HG02763 (cell line): ENCODE measurements around the gene MGMT.

ENCODE experiments used
- ATAC-seq: cut with Tn5 transposase; IDR thresholded peaks from one replicate; pipeline ENCODE4 v1.9.1; 2021; ENCODE audit warnings: mild to moderate bottlenecking, moderate library complexity; ENCODE audit not compliant: unreplicated experiment

The MGMT gene

GRCh38 chr10:129580901-129581300 is 113.9 kb downstream of the MGMT start:
- ATAC-seq = no peak

GRCh38 chr10:129581827-129582411 is 114.9 kb downstream of the MGMT start:
- no peak for ATAC-seq

GRCh38 chr10:129583831-129584230 is 116.8 kb downstream of the MGMT start:
- no peak for ATAC-seq

GRCh38 chr10:129586898-129587443 is 119.9 kb downstream of the MGMT start:
- ATAC-seq = no peak

GRCh38 chr10:129589546-129589945 is 122.5 kb downstream of the MGMT start:
- no peak for ATAC-seq

- ATAC-seq = no peak
Measured at GRCh38 chr10:129593953-129594352, 126.9 kb downstream of the MGMT start.

- ATAC-seq = no peak
Measured at GRCh38 chr10:129594811-129595210, 127.8 kb downstream of the MGMT start.

- ATAC-seq = no peak
Measured at GRCh38 chr10:129598413-129598812, 131.4 kb downstream of the MGMT start.

GRCh38 chr10:129599160-129599559 is 132.1 kb downstream of the MGMT start:
- no peak for ATAC-seq

GRCh38 chr10:129601737-129602136 is 134.7 kb downstream of the MGMT start:
- no peak for ATAC-seq

GRCh38 chr10:129602938-129603535 is 136.0 kb downstream of the MGMT start:
- no peak for ATAC-seq

- no peak for ATAC-seq
Measured at GRCh38 chr10:129604333-129605032, 137.4 kb downstream of the MGMT start.

- no peak for ATAC-seq
Measured at GRCh38 chr10:129605266-129605985, 138.4 kb downstream of the MGMT start.

- peak; percentile 50 for ATAC-seq
Measured at GRCh38 chr10:129605986-129606518, 139.0 kb downstream of the MGMT start.

- ATAC-seq = no peak
Measured at GRCh38 chr10:129607607-129608109, 140.6 kb downstream of the MGMT start.

GRCh38 chr10:129608653-129609052 is 141.6 kb downstream of the MGMT start:
- no peak for ATAC-seq

- ATAC-seq = no peak
Measured at GRCh38 chr10:129609551-129609950, 142.5 kb downstream of the MGMT start.

- no peak for ATAC-seq
Measured at GRCh38 chr10:129612481-129613109, 145.6 kb downstream of the MGMT start.

- ATAC-seq = no peak
Measured at GRCh38 chr10:129613377-129613980, 146.4 kb downstream of the MGMT start.

GRCh38 chr10:129614341-129614740 is 147.3 kb downstream of the MGMT start:
- no peak for ATAC-seq
